Small intestine (tissue), 16 donors: ENCODE results near the gene TLE5. TPM values are rescaled to one million over a fixed set of nuclear protein-coding genes. Genes with fewer than 3 reads are reported as not detected.

ENCODE experiments used
- DNase-seq, 2 donors: peaks; one replicate each; pipeline versions ENCODE4 v3.0.0 to v3.0.0-alpha.2; 2013
- FAIRE-seq: peaks from 2 replicates; lab custom pipeline; 2012; peaks lifted over from hg19 to GRCh38; lab: Jason Lieb, UNC
- H3K27ac ChIP-seq, 3 donors: one replicate each; pipeline ENCODE4 v1.5.1; 2013; ENCODE audit warnings: low read length in 2 of 3, mild to moderate bottlenecking in 2 of 3, control low read depth in 1 of 3, inconsistent platforms in 1 of 3, low read depth in 1 of 3, moderate library complexity in 1 of 3
- H3K27me3 ChIP-seq, 3 donors: one replicate each; pipeline ENCODE4 v1.6.1; 2013; ENCODE audit warnings: low read length in 3 of 3, inconsistent platforms in 1 of 3; ENCODE audit not compliant: control insufficient read depth in 3 of 3, insufficient read depth in 3 of 3
- H3K36me3 ChIP-seq, 3 donors: one replicate each; pipeline ENCODE4 v1.6.1; 2013; ENCODE audit warnings: low read length in 3 of 3, inconsistent platforms in 1 of 3, low read depth in 1 of 3, mild to moderate bottlenecking in 1 of 3, moderate library complexity in 1 of 3; ENCODE audit not compliant: control insufficient read depth in 3 of 3, insufficient read depth in 2 of 3
- H3K4me1 ChIP-seq, 3 donors: one replicate each; pipeline ENCODE4 v1.6.1; 2013; ENCODE audit warnings: low read length in 2 of 3, inconsistent platforms in 1 of 3, low read depth in 1 of 3, mild to moderate bottlenecking in 1 of 3, moderate library complexity in 1 of 3; ENCODE audit not compliant: control insufficient read depth in 3 of 3, insufficient read depth in 2 of 3
- H3K4me3 ChIP-seq, 3 donors: one replicate each; pipeline ENCODE4 v1.5.1; 2013; ENCODE audit warnings: low read length in 3 of 3, control low read depth in 1 of 3, inconsistent platforms in 1 of 3, low read depth in 1 of 3, mild to moderate bottlenecking in 1 of 3, moderate library complexity in 1 of 3
- H3K9me3 ChIP-seq, 2 donors: one replicate each; pipeline ENCODE4 v1.6.1; 2013; ENCODE audit warnings: low read depth in 1 of 2, low read length in 1 of 2; ENCODE audit not compliant: control insufficient read depth in 2 of 2, insufficient read depth in 1 of 2
- WGBS, 3 donors: extraction: QIAGEN DNeasy Blood & Tissue Kit; methylation state at CpG; one replicate each; pipeline ENCODE4 v1.1.7; 2013; 5-methylcytosine and 5-hydroxymethylcytosine counted together
- long read RNA-seq, 10 donors: transcript quantifications; one replicate each; lab custom pipeline, GENCODE V29; 2026
- polyA plus RNA-seq, 4 donors: library from polyadenylated mRNA; stranded (reverse) in 3 of 4; unstranded in 1 of 4; fragments of 200-250 nt in 3 of 4; fragments of 120-200 nt in 1 of 4; gene quantifications; one replicate each; pipeline versions ENCODE4 v1.2.1 to v1.2.3, GENCODE V29; 2013
- donor health status: healthy with polysubstance abuse.
- donor health status: control.
- donor health status: control.
- donor health status: Bipolar disorder and iron deficiency.
- donor health status: healthy.

Gene TLE5
- polyA plus RNA-seq, result 100 to 1,000 TPM; 308 to 488 (median 351) TPM
- long read RNA-seq, donor 1, result 0 reads
- long read RNA-seq, donor 2, transcript AES-202 (7 exons, 1,608 nt), result major isoform, 31 of 50 reads
- long read RNA-seq, donor 2, transcript AES-205 (2 exons, 367 nt), result minor isoform, 8 of 50 reads
- long read RNA-seq, donor 2, partial matches to known transcripts, result 5 of 50 reads
- long read RNA-seq, donor 2, other reads (novel, unspliced or antisense), result 0 of 50 reads
- long read RNA-seq, donor 3, transcript AES-202 (7 exons, 1,608 nt), result major isoform, 36 of 57 reads
- long read RNA-seq, donor 3, transcript AES-205 (2 exons, 367 nt), result minor isoform, 6 of 57 reads
- long read RNA-seq, donor 3, partial matches to known transcripts, result 7 of 57 reads
- long read RNA-seq, donor 3, other reads (novel, unspliced or antisense), result 0 of 57 reads
- long read RNA-seq, donor 4, partial matches to known transcripts, result 0 of 6 reads
- long read RNA-seq, donor 4, other reads (novel, unspliced or antisense), result 0 of 6 reads
- long read RNA-seq, donor 5, transcript AES-202 (7 exons, 1,608 nt), result major isoform, 18 of 19 reads
- long read RNA-seq, donor 5, partial matches to known transcripts, result 0 of 19 reads
- long read RNA-seq, donor 5, other reads (novel, unspliced or antisense), result 0 of 19 reads
- long read RNA-seq, donor 6, transcript AES-202 (7 exons, 1,608 nt), result major isoform, 64 of 97 reads
- long read RNA-seq, donor 6, transcript AES-205 (2 exons, 367 nt), result minor isoform, 10 of 97 reads
- long read RNA-seq, donor 6, partial matches to known transcripts, result 13 of 97 reads
- long read RNA-seq, donor 6, other reads (novel, unspliced or antisense), result 0 of 97 reads
- long read RNA-seq, donor 7, transcript AES-205 (2 exons, 367 nt), result minor isoform, 18 of 290 reads
- long read RNA-seq, donor 7, transcript AES-202 (7 exons, 1,608 nt), result major isoform, 200 of 290 reads
- long read RNA-seq, donor 7, transcript AES-201 (7 exons, 1,884 nt), result minor isoform, 12 of 290 reads
- long read RNA-seq, donor 7, transcript AES-207 (6 exons, 942 nt), result minor isoform, 13 of 290 reads
- long read RNA-seq, donor 7, partial matches to known transcripts, result 21 of 290 reads
- long read RNA-seq, donor 7, other reads (novel, unspliced or antisense), result 15 of 290 reads
- long read RNA-seq, donor 8, transcript AES-202 (7 exons, 1,608 nt), result major isoform, 7 of 8 reads
- long read RNA-seq, donor 8, partial matches to known transcripts, result 0 of 8 reads
- long read RNA-seq, donor 8, other reads (novel, unspliced or antisense), result 0 of 8 reads
- long read RNA-seq, donor 9, transcript AES-202 (7 exons, 1,608 nt), result major isoform, 9 of 14 reads
- long read RNA-seq, donor 9, partial matches to known transcripts, result 0 of 14 reads
- long read RNA-seq, donor 9, other reads (novel, unspliced or antisense), result 0 of 14 reads
- long read RNA-seq, donor 10, transcript AES-205 (2 exons, 367 nt), result minor isoform, 24 of 165 reads
- long read RNA-seq, donor 10, transcript AES-202 (7 exons, 1,608 nt), result major isoform, 111 of 165 reads
- long read RNA-seq, donor 10, transcript AES-207 (6 exons, 942 nt), result minor isoform, 14 of 165 reads
- long read RNA-seq, donor 10, partial matches to known transcripts, result 6 of 165 reads
- long read RNA-seq, donor 10, other reads (novel, unspliced or antisense), result 0 of 165 reads

DNA sequence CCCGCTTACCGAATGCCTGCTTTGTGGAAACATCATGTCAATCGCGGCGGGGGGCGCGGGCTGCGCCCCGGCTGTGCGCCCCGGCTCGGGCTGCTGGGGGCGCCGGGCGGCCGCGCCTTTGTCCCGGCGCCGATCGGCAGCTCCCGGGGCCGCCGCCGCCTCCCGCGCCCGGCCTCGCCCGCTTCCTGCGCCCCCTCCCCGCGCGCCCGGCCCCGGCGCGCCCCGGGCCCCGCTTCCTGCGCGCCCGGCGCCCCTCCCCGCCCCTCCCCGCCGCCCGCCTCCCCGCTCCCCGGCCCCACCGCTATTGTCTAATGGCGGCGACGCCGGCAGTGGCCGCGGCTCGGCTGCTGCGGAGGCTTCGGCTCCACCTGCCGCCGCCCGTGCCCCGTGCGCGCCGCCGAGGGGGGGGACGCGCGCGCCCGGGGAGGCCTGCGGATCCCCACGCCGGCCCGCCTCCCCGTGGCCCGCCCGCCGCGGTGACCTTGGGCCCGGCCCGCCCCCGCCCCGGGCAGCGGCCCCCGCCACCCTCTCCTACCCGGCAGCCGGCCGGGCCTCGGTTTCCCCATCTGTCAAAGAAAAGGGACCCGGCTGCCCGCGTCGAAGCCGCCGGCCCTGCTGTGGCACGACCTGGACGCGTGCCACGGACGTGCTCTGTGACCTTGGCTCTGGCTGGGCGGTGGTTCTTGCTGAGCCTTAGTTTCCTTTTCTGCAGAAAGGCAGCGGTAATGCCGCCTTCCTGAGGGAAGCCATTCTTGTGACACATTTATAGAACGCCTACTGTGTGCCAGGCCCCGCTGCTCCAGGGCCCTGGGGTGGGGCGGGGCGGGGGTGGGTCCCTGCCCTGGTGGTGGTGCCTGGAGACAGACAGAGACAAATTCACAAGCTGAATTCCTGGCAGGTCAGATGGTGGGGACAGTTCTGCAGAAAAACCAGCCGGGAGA is at the start of gene TLE5:
TLE5 (minus strand) TSS at position 331 of the 941 bp plus-strand sequence; CDS start at position 36, 295 bp downstream.
- Histone ChIP-seq H3K9me3 (no peaks in the 10 kb centered on the region), H3K4me3 (peak within 1 kb of the TSS; percentile 94 to 99 (median 99)), H3K36me3 (peaks cover 2 to 37% (median 4%) of the 10 kb centered on the region in 3 donors), H3K4me1 (peaks cover 0 to 43% (median 0%) of the 10 kb centered on the region in 3 donors), H3K27me3 (no peaks in the 10 kb centered on the region), H3K27ac (peak within 1 kb of the TSS; percentile 86 to 94 (median 92))
- whole genome bisulfite sequencing, 3 donors, result 1 to 2% (median 2%) methylated on average over 27 to 111 of the region's 111 CpGs
- DNase-seq (peak; percentile 77 to 79), FAIRE-seq (no peak)

GRCh38 chr19:3111586-3112247 is 49.4 kb upstream of the TLE5 start:
- WGBS, 3 donors, result 95 to 96% (median 96%) methylated on average over 17 of the region's 17 CpGs
- H3K27me3 ChIP-seq, result no peaks in the 10 kb centered on the region
- DNase-seq (no peak), FAIRE-seq (no peak)
- no peak overlapping the region for H3K4me3 ChIP-seq
- no peaks in the 10 kb centered on the region for H3K9me3 ChIP-seq
- H3K4me1 ChIP-seq, result peaks cover 0 to 24% (median 0%) of the 10 kb centered on the region in 3 donors
- peaks cover 12 to 96% (median 32%) of the 10 kb centered on the region in 3 donors for H3K36me3 ChIP-seq
- no peak overlapping the region for H3K27ac ChIP-seq

GRCh38 chr19:3110126-3110825 is 48.0 kb upstream of the TLE5 start:
- Histone ChIP-seq H3K4me3 (no peak overlapping the region), H3K36me3 (peaks cover 8 to 96% (median 32%) of the 10 kb centered on the region in 3 donors), H3K27me3 (no peaks in the 10 kb centered on the region), H3K27ac (no peak overlapping the region), H3K4me1 (peaks cover 0 to 39% (median 5%) of the 10 kb centered on the region in 3 donors), H3K9me3 (no peaks in the 10 kb centered on the region)
- FAIRE-seq (no peak), DNase-seq (no peak)
- WGBS, 3 donors, result 88 to 92% (median 90%) methylated on average over 35 to 37 of the region's 37 CpGs

GRCh38 chr19:3109491-3109890 is 47.2 kb upstream of the TLE5 start:
- WGBS, 3 donors, result 85 to 89% (median 87%) methylated on average over 20 to 22 of the region's 22 CpGs
- H3K36me3 ChIP-seq, result peaks cover 8 to 96% (median 28%) of the 10 kb centered on the region in 3 donors
- FAIRE-seq, result no peak

DNA sequence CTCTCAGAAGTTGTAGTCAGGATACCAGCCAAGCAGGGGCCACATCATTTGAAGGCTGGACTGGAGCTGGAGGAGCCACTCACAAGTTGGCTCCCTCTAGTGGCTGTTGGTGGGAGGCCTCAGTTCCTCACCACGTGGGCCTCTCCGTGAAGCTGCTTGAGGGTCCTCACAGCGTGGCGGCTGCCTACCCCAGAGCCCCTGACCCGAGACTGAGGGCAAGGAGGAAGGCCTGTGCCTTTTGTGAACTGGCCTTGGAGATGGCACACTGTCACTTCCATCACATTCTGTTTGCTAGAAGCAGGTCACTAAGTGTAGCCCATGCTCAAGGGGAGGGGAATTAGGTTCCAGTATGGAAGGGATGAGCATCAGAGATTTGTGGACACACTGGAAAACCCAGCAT is 46.5 kb upstream of the TLE5 start:
- no peak for FAIRE-seq
- peaks cover 2 to 93% (median 24%) of the 10 kb centered on the region in 3 donors for H3K36me3 ChIP-seq
- no peak overlapping the region for H3K27ac ChIP-seq
- H3K27me3 ChIP-seq, result no peaks in the 10 kb centered on the region
- 35 to 49% (median 41%) methylated on average over 5 of the region's 5 CpGs for WGBS, 3 donors
- no peaks in the 10 kb centered on the region for H3K9me3 ChIP-seq
- peaks cover 0 to 50% (median 5%) of the 10 kb centered on the region in 3 donors for H3K4me1 ChIP-seq
- peak; percentile 57 to 74 for DNase-seq
- H3K4me3 ChIP-seq, result no peak overlapping the region

More at GRCh38 chr19:3109491-3109890, 47.2 kb upstream of the TLE5 start:
- Histone ChIP-seq H3K27me3 (no peaks in the 10 kb centered on the region), H3K4me3 (no peak overlapping the region), H3K4me1 (peaks cover 0 to 46% (median 5%) of the 10 kb centered on the region in 3 donors), H3K9me3 (no peaks in the 10 kb centered on the region), H3K27ac (no peak overlapping the region)
- DNase-seq, result no peak

DNA sequence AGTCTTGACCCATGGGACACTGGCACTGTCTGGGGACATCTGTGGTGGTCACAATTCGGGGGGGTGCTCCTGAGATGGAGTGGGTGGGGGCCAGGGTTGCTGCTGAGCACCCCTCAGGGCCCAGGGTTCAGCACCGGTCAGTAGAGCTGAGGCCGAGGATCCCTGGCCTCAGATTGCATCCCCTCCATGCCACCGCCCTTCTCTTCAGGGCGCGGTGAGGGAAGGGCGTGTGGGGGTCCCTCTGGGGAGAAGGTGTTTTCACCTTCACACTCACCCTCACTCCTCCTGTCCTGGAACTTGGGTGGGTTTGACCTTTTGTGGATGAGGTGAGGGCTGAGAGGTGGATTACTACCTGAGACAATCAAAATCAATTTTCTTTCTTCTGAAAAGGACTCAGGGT is 45.4 kb upstream of the TLE5 start:
- H3K4me1 ChIP-seq, result peaks cover 0 to 53% (median 5%) of the 10 kb centered on the region in 3 donors
- 48 to 76% (median 49%) methylated on average over 7 of the region's 7 CpGs for WGBS, 3 donors
- no peak for FAIRE-seq

More for the DNA sequence above, 45.4 kb upstream of the TLE5 start:
- peak overlapping the region in 1 of 3 donors; percentile 22 for H3K4me3 ChIP-seq
- no peaks in the 10 kb centered on the region for H3K27me3 ChIP-seq
- peaks cover 2 to 85% (median 24%) of the 10 kb centered on the region in 3 donors for H3K36me3 ChIP-seq
- H3K9me3 ChIP-seq, result no peaks in the 10 kb centered on the region
- H3K27ac ChIP-seq, result peak overlapping the region; percentile 50 to 94 (median 73)
- no peak for DNase-seq
